Measurements from ENCODE around the gene CBX8. TPM values are rescaled to one million over a fixed set of nuclear protein-coding genes. Genes with fewer than 3 reads are reported as not detected.
A peak's percentile ranks its signal among the peaks of the same experiment; 100 is the strongest.

CBX8 gene
- total RNA-seq = 4.4 TPM
- 3.6 TPM for polyA plus RNA-seq

DNA sequence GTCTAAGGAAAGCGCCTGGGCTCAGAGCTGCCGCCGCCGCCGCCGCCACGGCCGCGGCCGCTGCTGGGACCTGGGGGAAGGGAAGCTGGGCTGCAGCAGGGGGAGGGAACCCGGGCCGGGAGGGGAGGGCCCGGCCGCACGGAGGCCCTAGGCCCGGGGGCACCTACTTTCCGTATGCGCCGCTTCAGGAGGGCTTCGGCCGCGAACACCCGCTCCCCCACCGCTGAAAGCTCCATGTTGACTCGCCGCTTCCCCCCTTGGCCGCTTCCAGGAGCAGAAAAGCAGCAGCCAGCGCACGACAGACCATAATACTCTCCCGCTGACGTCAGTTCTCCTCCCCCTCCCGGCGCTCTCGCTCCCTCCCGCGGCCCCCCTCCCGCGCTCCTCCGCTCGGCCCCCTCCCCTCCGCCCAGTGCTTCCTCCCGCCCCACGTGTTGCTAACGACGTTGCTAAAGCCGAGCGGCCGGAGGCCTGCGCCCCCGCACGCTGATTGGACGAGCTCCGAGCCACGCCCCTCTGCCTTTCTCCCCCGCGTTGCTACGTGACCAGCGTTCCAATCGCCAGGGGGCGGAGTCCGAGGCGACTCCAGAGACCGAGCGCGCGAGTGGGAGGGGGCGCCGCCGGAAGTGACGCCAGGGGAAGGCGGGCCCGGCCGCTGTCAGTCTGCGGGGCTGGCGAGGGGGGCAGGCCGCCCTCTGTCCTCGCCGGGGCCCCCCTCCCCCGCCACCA, at the start of gene CBX8:
TSS of gene CBX8 (minus strand) at position 315 of the 729 bp plus-strand sequence. CDS start at position 236, 79 bp downstream.
- WGBS = under 1% methylated on average over 79 of the region's 79 CpGs
- Histone ChIP-seq H3K27ac (ENCODE audit: low read depth) (no peak within 1 kb of the TSS), H3K4me1 (ENCODE audit: insufficient read depth) (peaks cover 2% of the 10 kb centered on the region), H3K4me3 (ENCODE audit: low read depth, low read length) (peak within 1 kb of the TSS; percentile 47), H3K36me3 (ENCODE audit: insufficient read depth) (no peaks in the 10 kb centered on the region)
- DNase-seq (ENCODE audit: extremely low spot score) = peak; percentile 97

- WGBS = 28% methylated on average over 7 of the region's 7 CpGs
- peaks cover 3% of the 10 kb centered on the region for H3K4me1 ChIP-seq (ENCODE audit: insufficient read depth)
- H3K36me3 ChIP-seq (ENCODE audit: insufficient read depth) = no peaks in the 10 kb centered on the region
- H3K4me3 ChIP-seq (ENCODE audit: low read depth, low read length) = no peak overlapping the region
- no peak overlapping the region for H3K27ac ChIP-seq (ENCODE audit: low read depth)
- DNase-seq (ENCODE audit: extremely low spot score) = no peak
These were observed 48.7 kb upstream of the CBX8 start for GRCh38 chr17:79845601-79845949.

GRCh38 chr17:79844869-79845600, 48.2 kb upstream of the CBX8 start:
- Histone ChIP-seq H3K36me3 (ENCODE audit: insufficient read depth) (no peaks in the 10 kb centered on the region), H3K4me3 (ENCODE audit: low read depth, low read length) (no peak overlapping the region), H3K27ac (ENCODE audit: low read depth) (no peak overlapping the region), H3K4me1 (ENCODE audit: insufficient read depth) (peaks cover 3% of the 10 kb centered on the region)
- DNase-seq (ENCODE audit: extremely low spot score) = no peak
- WGBS = 5% methylated on average over 38 of the region's 38 CpGs

- peak overlapping the region; percentile 43 for H3K4me3 ChIP-seq (ENCODE audit: low read depth, low read length)
- H3K4me1 ChIP-seq (ENCODE audit: insufficient read depth) = peaks cover 3% of the 10 kb centered on the region
- WGBS = 1% methylated on average over 89 of the region's 89 CpGs
- H3K27ac ChIP-seq (ENCODE audit: low read depth) = no peak overlapping the region
- DNase-seq (ENCODE audit: extremely low spot score) = no peak
- H3K36me3 ChIP-seq (ENCODE audit: insufficient read depth) = no peaks in the 10 kb centered on the region
These were observed 47.2 kb upstream of the CBX8 start for GRCh38 chr17:79843816-79844800.

DNA sequence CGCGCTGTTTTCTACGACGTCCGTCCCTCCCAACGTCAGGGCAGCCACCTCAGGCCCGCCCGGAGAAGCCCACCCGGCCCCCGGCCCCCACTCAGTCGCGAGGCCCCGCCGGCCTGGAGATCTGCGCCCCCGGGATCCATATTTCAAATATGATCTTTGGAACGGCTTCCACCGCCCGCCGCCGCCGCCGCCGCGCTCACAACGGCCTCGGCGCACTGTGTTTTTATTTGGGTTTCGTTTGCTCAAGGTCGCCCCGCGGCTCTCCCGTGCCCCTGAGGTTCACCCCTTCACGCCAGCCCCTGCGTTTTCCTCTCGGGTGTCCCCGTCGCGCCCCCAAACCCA, 46.6 kb upstream of the CBX8 start:
- H3K36me3 ChIP-seq (ENCODE audit: insufficient read depth) = no peaks in the 10 kb centered on the region
- under 1% methylated on average over 39 of the region's 39 CpGs for WGBS
- peak overlapping the region; percentile 43 for H3K4me3 ChIP-seq (ENCODE audit: low read depth, low read length)
- peaks cover 3% of the 10 kb centered on the region for H3K4me1 ChIP-seq (ENCODE audit: insufficient read depth)
- H3K27ac ChIP-seq (ENCODE audit: low read depth) = no peak overlapping the region
- DNase-seq (ENCODE audit: extremely low spot score) = no peak

DNA sequence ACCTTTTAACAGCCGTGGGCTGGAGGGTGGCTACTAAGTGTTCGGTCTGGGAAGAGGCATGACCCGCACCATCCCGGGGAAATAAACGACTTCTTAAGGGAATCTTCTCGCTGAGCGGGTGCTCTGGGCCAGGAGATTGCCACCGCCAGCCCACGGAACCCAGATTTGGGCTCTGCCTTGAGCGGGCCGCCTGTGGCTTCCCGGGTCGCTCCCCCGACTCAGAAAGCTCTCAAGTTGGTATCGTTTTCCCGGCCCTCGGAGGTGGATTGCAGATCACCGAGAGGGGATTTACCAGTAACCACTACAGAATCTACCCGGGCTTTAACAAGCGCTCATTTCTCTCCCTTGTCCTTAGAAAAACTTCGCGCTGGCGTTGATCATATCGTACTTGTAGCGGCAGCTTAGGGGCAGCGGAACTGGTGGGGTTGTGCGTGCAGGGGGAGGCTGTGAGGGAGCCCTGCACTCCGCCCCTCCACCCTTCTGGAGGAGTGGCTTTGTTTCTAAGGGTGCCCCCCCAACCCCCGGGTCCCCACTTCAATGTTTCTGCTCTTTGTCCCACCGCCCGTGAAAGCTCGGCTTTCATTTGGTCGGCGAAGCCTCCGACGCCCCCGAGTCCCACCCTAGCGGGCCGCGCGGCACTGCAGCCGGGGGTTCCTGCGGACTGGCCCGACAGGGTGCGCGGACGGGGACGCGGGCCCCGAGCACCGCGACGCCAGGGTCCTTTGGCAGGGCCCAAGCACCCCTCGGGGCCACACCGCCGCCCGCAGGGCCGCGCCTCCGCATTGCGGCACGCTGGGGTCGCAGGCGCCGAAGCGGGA, 46.0 kb upstream of the CBX8 start:
- DNase-seq (ENCODE audit: extremely low spot score) = no peak
- H3K4me3 ChIP-seq (ENCODE audit: low read depth, low read length) = peak overlapping the region; percentile 43
- H3K36me3 ChIP-seq (ENCODE audit: insufficient read depth) = no peaks in the 10 kb centered on the region
- H3K27ac ChIP-seq (ENCODE audit: low read depth) = no peak overlapping the region
- H3K4me1 ChIP-seq (ENCODE audit: insufficient read depth) = peaks cover 3% of the 10 kb centered on the region
- WGBS = 4% methylated on average over 66 of the region's 66 CpGs

- 11% methylated on average over 20 of the region's 20 CpGs for WGBS
- H3K27ac ChIP-seq (ENCODE audit: low read depth) = no peak overlapping the region
- H3K4me1 ChIP-seq (ENCODE audit: insufficient read depth) = peaks cover 4% of the 10 kb centered on the region
- DNase-seq (ENCODE audit: extremely low spot score) = no peak
- H3K4me3 ChIP-seq (ENCODE audit: low read depth, low read length) = no peak overlapping the region
- no peaks in the 10 kb centered on the region for H3K36me3 ChIP-seq (ENCODE audit: insufficient read depth)
These were observed 45.3 kb upstream of the CBX8 start for GRCh38 chr17:79842136-79842655.

DNA sequence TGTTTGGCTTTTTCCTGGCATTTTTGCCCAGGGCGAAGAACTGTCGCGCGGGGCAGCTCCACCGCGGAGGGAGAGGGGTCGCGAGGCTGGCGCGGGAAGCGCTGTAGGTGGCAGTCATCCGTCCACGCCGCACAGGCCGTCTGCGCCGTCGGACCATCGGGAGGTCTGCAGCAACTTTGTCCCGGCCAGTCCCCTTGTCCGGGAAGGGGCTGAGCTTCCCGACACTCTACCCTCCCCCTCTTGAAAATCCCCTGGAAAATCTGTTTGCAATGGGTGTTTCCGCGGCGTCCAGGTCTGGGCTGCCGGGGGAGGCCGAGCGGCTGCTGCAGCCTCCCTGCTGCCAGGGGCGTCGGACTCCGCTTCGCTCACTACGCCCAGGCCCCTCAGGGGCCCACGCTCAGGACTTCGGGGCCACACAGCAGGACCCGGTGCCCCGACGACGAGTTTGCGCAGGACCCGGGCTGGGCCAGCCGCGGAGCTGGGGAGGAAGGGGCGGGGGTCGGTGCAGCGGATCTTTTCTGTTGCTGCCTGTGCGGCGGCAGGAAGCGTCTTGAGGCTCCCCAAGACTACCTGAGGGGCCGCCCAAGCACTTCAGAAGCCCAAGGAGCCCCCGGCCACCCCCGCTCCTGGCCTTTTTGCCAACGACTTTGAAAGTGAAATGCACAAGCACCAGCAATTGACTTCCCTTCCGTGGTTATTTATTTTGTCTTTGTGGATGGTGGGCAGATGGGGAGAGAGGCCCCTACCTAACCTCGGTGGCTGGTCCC, 44.7 kb upstream of the CBX8 start:
- Histone ChIP-seq H3K36me3 (ENCODE audit: insufficient read depth) (no peaks in the 10 kb centered on the region), H3K4me3 (ENCODE audit: low read depth, low read length) (no peak overlapping the region), H3K4me1 (ENCODE audit: insufficient read depth) (peaks cover 4% of the 10 kb centered on the region), H3K27ac (ENCODE audit: low read depth) (no peak overlapping the region)
- WGBS = 3% methylated on average over 55 of the region's 55 CpGs
- DNase-seq (ENCODE audit: extremely low spot score) = no peak

- 4% methylated on average over 19 of the region's 19 CpGs for WGBS
These were observed 44.1 kb upstream of the CBX8 start for GRCh38 chr17:79840989-79841286.

DNA sequence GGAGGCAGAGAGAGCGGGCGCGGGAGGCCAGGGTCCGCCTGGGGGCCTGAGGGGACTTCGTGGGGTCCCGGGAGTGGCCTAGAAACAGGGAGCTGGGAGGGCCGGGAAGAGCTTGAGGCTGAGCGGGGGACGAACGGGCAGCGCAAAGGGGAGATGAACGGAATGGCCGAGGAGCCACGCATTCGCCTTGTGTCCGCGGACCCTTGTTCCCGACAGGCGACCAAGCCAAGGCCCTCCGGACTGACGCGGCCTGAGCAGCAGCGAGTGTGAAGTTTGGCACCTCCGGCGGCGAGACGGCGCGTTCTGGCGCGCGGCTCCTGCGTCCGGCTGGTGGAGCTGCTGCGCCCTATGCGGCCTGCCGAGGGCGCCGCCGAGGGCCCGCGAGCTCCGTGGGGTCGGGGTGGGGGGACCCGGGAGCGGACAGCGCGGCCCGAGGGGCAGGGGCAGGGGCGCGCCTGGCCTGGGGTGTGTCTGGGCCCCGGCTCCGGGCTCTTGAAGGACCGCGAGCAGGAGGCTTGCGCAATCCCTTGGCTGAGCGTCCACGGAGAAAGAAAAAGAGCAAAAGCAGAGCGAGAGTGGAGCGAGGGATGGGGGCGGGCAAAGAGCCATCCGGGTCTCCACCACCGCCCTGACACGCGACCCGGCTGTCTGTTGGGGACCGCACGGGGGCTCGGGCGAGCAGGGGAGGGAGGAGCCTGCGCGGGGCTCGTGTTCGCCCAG, 43.6 kb upstream of the CBX8 start:
- Histone ChIP-seq H3K4me3 (ENCODE audit: low read depth, low read length) (peak overlapping the region; percentile 77), H3K4me1 (ENCODE audit: insufficient read depth) (peaks cover 4% of the 10 kb centered on the region), H3K36me3 (ENCODE audit: insufficient read depth) (no peaks in the 10 kb centered on the region), H3K27ac (ENCODE audit: low read depth) (no peak overlapping the region)
- WGBS = 2% methylated on average over 74 of the region's 74 CpGs
- no peak for DNase-seq (ENCODE audit: extremely low spot score)

More at GRCh38 chr17:79840989-79841286, 44.1 kb upstream of the CBX8 start:
- Histone ChIP-seq H3K4me1 (ENCODE audit: insufficient read depth) (peaks cover 4% of the 10 kb centered on the region), H3K36me3 (ENCODE audit: insufficient read depth) (no peaks in the 10 kb centered on the region), H3K27ac (ENCODE audit: low read depth) (no peak overlapping the region), H3K4me3 (ENCODE audit: low read depth, low read length) (no peak overlapping the region)
- no peak for DNase-seq (ENCODE audit: extremely low spot score)

- DNase-seq (ENCODE audit: extremely low spot score) = no peak
- Histone ChIP-seq H3K4me1 (ENCODE audit: insufficient read depth) (peaks cover 4% of the 10 kb centered on the region), H3K4me3 (ENCODE audit: low read depth, low read length) (peak within 1 kb of the TSS; percentile 77), H3K27ac (ENCODE audit: low read depth) (peak within 1 kb of the TSS; percentile 89), H3K36me3 (ENCODE audit: insufficient read depth) (no peaks in the 10 kb centered on the region)
- under 1% methylated on average over 103 of the region's 103 CpGs for WGBS
These were observed 42.7 kb upstream of the CBX8 start, which contains the start of gene CBX4 for GRCh38 chr17:79839356-79840268. Gene CBX4, minus strand, starts transcription at chr17:79839440. Its CDS starts 189 bp downstream, at chr17:79839251.
